Keratinocyte (primary cell): ENCODE data around the gene CGGBP1.

ENCODE experiments used
- EZH2 ChIP-seq: IDR thresholded peaks from one replicate; pipeline ENCODE4 v1.6.1; 2012; ENCODE audit warnings: inconsistent platforms, mild to moderate bottlenecking, low read length, moderate library complexity
- TF ChIP-seq, protein P1 (sequence below), 3 experiments: IDR thresholded peaks in 1 of 3; conservative IDR thresholded peaks in 1 of 3; optimal IDR thresholded peaks in 1 of 3; 2 replicates in 2 of 3; 3 replicates in 1 of 3; pipeline versions ENCODE3 to v1.5.1; 2011; ENCODE audit warnings: low read length in 3 of 3, mild to moderate bottlenecking in 3 of 3, moderate library complexity in 2 of 3, control low read depth in 1 of 3, inconsistent platforms in 1 of 3; ENCODE audit not compliant: insufficient read depth in 2 of 3; ENCODE audit errors: extremely low read depth in 1 of 3

GRCh38 chr3:88061746-88062145 lies 2.9 kb upstream of the CGGBP1 start:
- TF ChIP-seq, protein P1, sequence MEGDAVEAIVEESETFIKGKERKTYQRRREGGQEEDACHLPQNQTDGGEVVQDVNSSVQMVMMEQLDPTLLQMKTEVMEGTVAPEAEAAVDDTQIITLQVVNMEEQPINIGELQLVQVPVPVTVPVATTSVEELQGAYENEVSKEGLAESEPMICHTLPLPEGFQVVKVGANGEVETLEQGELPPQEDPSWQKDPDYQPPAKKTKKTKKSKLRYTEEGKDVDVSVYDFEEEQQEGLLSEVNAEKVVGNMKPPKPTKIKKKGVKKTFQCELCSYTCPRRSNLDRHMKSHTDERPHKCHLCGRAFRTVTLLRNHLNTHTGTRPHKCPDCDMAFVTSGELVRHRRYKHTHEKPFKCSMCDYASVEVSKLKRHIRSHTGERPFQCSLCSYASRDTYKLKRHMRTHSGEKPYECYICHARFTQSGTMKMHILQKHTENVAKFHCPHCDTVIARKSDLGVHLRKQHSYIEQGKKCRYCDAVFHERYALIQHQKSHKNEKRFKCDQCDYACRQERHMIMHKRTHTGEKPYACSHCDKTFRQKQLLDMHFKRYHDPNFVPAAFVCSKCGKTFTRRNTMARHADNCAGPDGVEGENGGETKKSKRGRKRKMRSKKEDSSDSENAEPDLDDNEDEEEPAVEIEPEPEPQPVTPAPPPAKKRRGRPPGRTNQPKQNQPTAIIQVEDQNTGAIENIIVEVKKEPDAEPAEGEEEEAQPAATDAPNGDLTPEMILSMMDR (optimal IDR thresholded peaks at IDR 0.05 in 1 of 3, IDR thresholded peaks at IDR 0.05 in 1 of 3, conservative IDR thresholded peaks at IDR 0.05 in 1 of 3; ENCODE audit: extremely low read depth in 1 of 3, insufficient read depth in 2 of 3, low read length in 3 of 3), result no peak
- no peak for TF ChIP-seq EZH2
